Head of caudate nucleus (tissue), 42 donors: ENCODE data around the gene CDCA7.
"Not testable (repeated sequence)": the region's sequence is repeated elsewhere in the genome, so short reads cannot be mapped to it uniquely, and the experiment has no call there.

Experiments
- DNase-seq, 42 donors: peaks; one replicate each; pipeline versions ENCODE4 v3.0.0 to v3.0.0-alpha.2; 2020 to 2021; ENCODE audit warnings: mixed read lengths in 7 of 42
- intact Hi-C: fragments of 100-400 bp; cut with DNase I; formaldehyde crosslinking; loops from one replicate; pipeline ENCODE4 v1.15.0; 2022

CDCA7 gene

GRCh38 chr2:173354582-173355131 lies at the start of gene CDCA7:
Gene CDCA7, plus strand, starts transcription at chr2:173354872. Its CDS starts 92 bp downstream, at chr2:173354964.
- intact Hi-C loops = no loop called here
- DNase-seq = peak in 36 of 42 donors; percentile 4 to 59 (median 26)

GRCh38 chr2:173305303-173305702 lies 49.4 kb upstream of the CDCA7 start:
- no peak for DNase-seq

GRCh38 chr2:173307293-173307692 lies 47.4 kb upstream of the CDCA7 start:
- DNase-seq = peak in 6 of 42 donors; percentile 2 to 17 (median 10)

More at GRCh38 chr2:173305303-173305702, 49.4 kb upstream of the CDCA7 start:
- intact Hi-C loops = no loop called here

GRCh38 chr2:173309370-173309769 lies 45.3 kb upstream of the CDCA7 start:
- intact Hi-C loops, DNase-seq: not testable (repeated sequence)

More at GRCh38 chr2:173307293-173307692, 47.4 kb upstream of the CDCA7 start:
- intact Hi-C loops = no loop called here

GRCh38 chr2:173311844-173312606 lies 42.6 kb upstream of the CDCA7 start:
- DNase-seq = no peak
- intact Hi-C loops = no loop called here

GRCh38 chr2:173323371-173323770 lies 31.3 kb upstream of the CDCA7 start:
- DNase-seq = no peak
- intact Hi-C loops = no loop called here

- DNase-seq = no peak
- intact Hi-C loops = no loop called here
Measured at GRCh38 chr2:173326806-173327205, 27.9 kb upstream of the CDCA7 start.

DNA sequence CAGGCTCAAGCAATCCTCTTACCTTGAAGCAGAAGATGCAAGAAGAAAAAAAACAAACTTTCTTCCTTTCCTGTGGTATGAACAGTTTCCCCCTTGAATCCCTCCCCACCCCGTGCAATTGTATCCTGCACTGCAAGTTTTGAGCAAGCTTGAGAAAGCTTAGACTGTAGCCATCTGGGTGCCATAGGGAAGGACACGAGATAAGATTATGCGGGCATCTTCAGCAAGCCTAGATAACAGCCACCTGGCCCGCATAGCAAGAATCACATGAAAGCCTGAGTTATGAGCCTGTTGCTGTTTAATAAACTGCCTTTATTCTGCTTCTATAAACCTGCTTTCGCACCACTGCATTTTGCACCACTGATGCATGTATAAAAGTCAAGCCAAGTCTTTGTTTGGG lies 27.3 kb upstream of the CDCA7 start:
- no peak for DNase-seq
- intact Hi-C loops = no loop called here

- DNase-seq, intact Hi-C loops: not testable (repeated sequence)
Measured at GRCh38 chr2:173333003-173333402, 21.7 kb upstream of the CDCA7 start.

GRCh38 chr2:173339807-173340206 lies 14.9 kb upstream of the CDCA7 start:
- DNase-seq = no peak
- intact Hi-C loops = no loop called here

DNA sequence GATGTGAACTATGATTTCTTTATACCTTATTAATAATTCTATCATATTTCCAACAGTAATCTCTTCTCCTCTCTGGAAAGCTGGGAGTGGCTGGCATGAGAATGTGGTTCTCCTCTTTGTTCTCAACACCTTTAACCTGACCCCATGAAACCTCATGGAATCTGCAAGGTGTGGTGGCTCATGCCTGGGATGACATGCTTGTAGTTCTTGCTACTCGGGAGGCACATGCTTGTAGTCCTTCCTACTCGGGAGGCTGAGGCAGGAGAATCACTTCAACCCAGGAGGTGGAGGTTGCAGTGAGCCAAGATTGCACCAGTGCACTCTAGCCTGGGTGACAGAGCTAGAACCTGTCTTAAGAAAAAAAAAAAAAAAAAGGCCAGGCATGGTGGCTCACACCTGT lies 10.8 kb upstream of the CDCA7 start:
- no peak for DNase-seq
- intact Hi-C loops = no loop called here

GRCh38 chr2:173346035-173346434 lies 8.6 kb upstream of the CDCA7 start:
- no peak for DNase-seq
- intact Hi-C loops = no loop called here

DNA sequence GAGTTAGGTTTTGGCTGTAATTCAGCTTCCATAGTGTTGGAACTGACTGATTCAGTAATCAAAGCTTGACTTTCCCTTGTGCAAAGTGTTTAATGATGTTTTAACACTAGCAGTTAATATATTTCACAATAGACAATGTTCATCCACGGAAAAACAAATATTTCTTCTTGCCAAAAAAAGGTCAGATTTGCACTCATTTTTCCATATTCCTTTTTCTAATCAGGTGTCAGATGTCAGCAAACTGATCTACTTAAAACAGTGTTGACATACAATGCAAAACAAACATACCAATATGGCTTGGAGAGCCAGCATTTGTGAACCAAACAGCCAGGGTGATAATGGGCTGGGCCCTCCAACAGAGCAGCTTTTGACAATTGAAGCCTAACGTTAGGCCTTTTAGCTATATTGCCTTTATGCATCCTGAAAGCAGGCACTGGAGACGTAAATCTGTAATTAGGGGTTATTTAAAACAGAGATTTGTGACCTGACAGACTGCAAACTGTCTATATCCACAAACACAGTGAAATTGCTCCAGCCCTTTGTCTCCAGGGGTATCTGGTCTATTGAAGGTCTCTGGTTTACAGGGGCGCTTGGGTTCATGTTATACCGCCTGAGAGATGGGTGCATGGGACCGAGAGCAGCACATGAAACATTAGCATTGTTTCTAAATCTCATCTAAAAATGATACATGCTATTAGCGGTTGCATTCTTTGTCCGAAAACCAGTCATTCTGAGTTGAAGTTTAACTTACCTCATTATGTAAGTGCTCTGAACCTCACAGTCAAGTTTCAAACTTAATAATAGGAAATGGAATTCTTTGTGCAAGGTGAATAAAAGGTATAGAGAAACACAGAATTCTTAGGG lies 7.1 kb upstream of the CDCA7 start:
- DNase-seq = no peak
- intact Hi-C loops = no loop called here

DNA sequence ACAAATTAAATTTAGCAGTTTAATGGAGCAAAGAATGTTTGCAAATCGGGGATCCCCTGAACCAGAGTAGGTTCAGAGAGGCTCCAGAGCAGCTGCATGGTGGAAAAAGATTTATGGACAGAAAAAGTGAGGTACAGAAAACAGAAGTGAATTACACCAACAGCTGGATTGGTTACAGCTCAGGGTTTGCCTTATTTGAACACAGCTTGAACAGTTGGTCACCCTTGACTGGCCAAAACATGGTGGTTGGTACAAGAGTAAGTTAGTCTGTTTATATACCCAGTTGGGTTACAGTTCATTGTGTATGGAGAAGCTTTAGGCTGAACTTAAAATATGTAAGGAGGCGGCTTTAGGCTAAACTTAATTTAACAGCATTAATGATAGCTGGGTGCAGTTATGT lies 5.4 kb upstream of the CDCA7 start:
- intact Hi-C loops = no loop called here
- no peak for DNase-seq

- no peak for DNase-seq
- intact Hi-C loops = no loop called here
Measured at GRCh38 chr2:173350383-173350782, 4.3 kb upstream of the CDCA7 start.

DNA sequence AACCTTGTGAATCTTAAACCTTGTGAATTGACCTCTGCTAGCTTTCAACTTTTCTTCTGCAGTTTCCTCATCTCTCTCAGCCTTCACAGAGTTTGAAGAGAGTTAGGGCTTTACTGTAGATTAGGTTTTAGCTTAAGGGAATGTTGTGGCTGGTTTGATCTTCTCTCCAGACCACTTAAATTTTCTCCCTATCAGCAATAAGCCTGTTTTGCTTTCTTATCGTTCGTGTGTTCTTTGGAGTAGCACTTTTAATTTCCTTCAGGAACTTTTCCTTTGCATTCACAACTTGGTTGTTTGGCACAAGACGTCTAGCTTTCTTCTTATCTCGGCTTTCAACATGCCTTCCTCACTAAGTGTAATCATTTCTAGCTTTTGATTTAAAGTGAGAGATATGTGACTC lies 2.8 kb upstream of the CDCA7 start:
- intact Hi-C loops = no loop called here
- no peak for DNase-seq

DNA sequence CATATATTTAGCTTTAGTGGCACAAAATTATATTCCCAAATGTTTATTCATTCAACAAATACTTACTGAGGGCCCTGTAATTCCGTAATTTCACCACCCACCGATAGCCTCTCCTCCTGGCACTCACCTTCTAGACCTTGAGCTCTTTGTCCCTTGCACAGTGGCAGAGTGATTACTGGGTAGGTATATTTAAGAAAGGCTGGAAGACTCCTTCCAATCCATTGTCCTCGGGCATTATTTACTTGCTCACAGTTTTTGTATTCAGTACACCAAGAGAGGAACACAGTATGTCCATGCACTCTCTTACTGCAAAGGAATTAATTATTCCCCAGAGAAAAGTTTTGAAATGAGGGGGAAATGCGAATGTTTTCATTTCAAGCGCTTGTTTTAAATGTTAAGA lies 1.1 kb upstream of the CDCA7 start:
- intact Hi-C loops = no loop called here
- no peak for DNase-seq

DNA sequence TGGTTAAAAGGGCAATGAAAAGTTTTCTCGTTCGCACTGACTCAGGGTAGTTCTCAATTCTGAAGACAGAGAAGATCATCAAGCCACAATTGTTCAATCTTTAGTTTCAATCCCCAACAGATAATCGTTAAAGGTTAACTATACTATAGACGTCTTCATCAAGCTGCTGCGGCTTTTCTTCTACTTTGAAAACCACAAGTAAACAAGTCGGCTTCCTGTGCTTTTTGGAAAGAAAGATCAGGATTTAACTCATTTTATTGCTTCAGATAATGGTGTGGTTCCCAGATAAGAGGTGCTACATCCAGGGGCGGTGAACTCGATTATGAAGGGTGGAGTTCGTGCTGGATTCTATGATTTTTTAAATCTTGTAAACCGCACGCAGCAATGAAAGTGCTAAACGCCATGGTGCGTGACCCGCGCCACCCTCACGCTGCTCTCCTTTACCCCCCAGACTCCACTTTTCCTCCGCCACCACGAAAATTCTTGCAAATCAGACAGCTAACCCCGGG lies 545 bp upstream of the CDCA7 start:
- no peak for DNase-seq
- intact Hi-C loops = no loop called here

- intact Hi-C loops = no loop called here
- DNase-seq = peak in 4 of 42 donors; percentile 2 to 32 (median 8)
Measured at GRCh38 chr2:173355132-173355865, 627 bp downstream of the CDCA7 start.
